Fibroblast of villous mesenchyme (primary cell): Measurements from ENCODE around the gene ADH4. TPM values are rescaled to one million over a fixed set of nuclear protein-coding genes. Genes with fewer than 3 reads are reported as not detected.

Source experiments
- DNase-seq: peaks from one replicate; pipeline ENCODE4 v3.0.0-alpha.2; 2010; ENCODE audit warnings: low read depth
- H3K4me3 ChIP-seq: 2 replicates; pipeline ENCODE4 v1.5.1; 2011; ENCODE audit warnings: low read depth, mild to moderate bottlenecking, low read length
- CTCF ChIP-seq: IDR thresholded peaks from 2 replicates; pipeline ENCODE4 v1.5.1; 2012; ENCODE audit warnings: low read depth, mild to moderate bottlenecking, low read length; ENCODE audit not compliant: insufficient read depth
- total RNA-seq: library from RNA; depleted of rRNA; stranded (reverse); fragments of >200 nt; gene quantifications from 2 replicates; pipeline ENCODE4 v1.2.3, GENCODE V29; 2012

Gene ADH4
- total RNA-seq, 1 donor: not detected

DNA sequence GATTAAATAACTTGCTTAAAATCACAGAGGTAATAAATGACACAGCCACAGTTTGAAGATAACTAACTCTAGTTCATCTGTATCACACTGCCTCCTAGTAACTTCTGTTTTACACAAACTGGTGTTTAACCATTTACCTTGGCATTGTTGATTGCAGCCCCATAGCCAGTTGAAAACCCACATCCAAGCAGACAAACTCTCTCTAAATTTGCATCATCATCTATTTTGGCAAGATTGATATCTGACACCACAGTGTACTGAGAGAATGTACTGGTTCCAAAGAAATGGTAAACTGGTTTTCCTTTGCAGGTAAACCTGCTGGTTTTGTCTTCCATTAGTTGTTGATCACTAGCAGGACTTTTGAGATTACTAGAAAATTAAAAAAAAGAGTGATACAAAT lies 7.8 kb downstream of the ADH4 start:
- TF ChIP-seq CTCF: no peak
- no peak for DNase-seq
- no peak overlapping the region for H3K4me3 ChIP-seq

DNA sequence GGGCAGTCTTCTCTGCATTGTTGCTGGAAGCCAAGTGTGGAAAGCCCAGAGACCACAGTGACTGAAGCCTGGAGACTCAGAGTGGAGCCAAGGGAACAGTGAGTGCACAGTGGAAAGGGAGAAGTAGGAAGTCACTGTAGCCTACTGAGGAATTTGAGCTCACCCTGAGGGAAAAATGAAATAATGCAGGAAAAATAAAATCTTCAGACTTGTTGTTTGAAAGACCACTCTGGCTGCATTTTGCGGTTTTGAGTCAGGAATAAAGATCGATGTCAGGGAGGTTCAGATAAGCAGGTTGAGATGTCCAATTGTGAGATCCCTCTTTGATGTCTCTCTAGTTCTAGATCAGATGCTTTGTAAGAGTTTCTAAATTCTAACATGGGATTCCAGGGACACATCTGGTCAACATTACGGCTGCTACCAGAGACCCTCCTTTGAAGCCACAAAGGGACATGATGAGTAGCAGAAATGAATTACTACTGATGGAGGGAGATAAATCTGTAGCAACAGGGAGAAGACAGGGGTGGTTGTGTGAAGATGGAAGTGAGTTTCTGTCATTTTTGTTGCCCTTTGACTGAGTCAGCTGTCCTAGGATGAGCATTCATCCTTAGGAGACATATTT lies 8.4 kb downstream of the ADH4 start:
- H3K4me3 ChIP-seq: no peak overlapping the region
- TF ChIP-seq CTCF: no peak
- DNase-seq: no peak

- H3K4me3 ChIP-seq: no peak overlapping the region
- DNase-seq: no peak
- no peak for TF ChIP-seq CTCF
These were observed 9.5 kb downstream of the ADH4 start for GRCh38 chr4:99134586-99134985.

GRCh38 chr4:99131378-99131777 lies 12.7 kb downstream of the ADH4 start:
- TF ChIP-seq CTCF: no peak
- no peak overlapping the region for H3K4me3 ChIP-seq
- no peak for DNase-seq

DNA sequence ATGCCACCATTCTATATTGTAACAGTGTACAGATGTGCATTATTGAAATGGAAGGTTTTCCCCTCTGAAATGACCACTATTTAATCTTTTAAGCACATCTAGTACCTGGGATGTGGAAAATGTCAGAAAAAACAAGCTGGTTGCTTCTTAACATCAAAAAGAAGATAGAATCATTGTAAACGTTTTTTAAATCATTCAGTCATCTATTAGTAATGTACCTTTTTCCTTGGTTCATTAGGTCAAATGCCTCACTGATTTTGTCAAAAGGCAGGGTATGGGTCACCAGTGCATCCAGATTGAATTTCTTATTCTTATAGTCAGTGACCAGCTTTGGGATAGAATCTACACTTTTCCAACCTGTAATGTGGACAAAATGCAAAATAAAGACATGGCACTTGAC lies 17.7 kb downstream of the ADH4 start:
- H3K4me3 ChIP-seq: no peak overlapping the region
- no peak for DNase-seq
- no peak for TF ChIP-seq CTCF

DNA sequence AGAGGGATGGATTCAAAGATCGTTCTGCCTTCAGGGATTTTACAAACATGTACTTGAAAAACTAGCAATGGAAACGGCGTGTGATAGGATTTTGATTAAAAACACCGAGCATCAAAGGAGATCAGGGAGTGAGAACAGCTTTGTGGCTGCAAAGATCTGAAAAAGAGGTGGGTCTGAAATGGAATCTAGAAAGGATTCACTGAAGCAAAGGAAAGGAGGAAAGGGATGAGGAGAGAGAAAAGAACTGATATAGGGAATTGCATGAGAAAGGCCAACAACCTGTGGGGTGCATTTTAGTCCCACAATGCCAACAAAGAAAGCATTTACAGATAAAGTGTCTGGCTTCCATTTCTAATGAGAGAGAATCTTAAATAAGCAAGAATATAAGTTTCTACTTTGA lies 23.1 kb downstream of the ADH4 start:
- no peak for TF ChIP-seq CTCF

DNA sequence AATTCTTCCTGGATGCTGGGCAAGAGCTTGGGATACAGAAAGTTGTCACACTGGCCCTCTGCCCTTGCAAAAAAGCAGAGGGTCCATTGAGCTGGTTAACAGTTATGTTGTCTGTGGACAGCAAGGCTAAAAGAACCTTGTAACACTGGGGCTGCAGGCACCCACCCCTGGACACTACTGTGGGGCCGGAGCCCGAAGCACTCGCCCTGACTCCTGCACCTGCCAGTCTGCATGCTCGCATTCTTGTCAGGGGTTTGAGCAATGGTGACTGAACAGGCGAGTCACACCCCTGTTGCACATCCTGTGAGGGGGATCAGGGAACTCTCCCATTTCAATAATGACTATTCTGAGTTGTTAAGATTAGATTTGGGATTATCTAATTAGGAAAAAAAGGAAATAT lies 23.6 kb downstream of the ADH4 start:
- TF ChIP-seq CTCF: no peak
- no peak overlapping the region for H3K4me3 ChIP-seq
- no peak for DNase-seq

More for the DNA sequence above, 23.1 kb downstream of the ADH4 start:
- H3K4me3 ChIP-seq: no peak overlapping the region
- DNase-seq: no peak
